ENCODE measurements around the gene ROPN1. TPM values are rescaled to one million over a fixed set of nuclear protein-coding genes. Genes with fewer than 3 reads are reported as not detected.
"Not testable (repeated sequence)": the region's sequence is repeated elsewhere in the genome, so short reads cannot be mapped to it uniquely, and the experiment has no call there.

Gene ROPN1
- 1.3 TPM in 1 of 2 replicates, not detected in the other for total RNA-seq (2014; rRNA removed; shearing (Covaris generic))

DNA sequence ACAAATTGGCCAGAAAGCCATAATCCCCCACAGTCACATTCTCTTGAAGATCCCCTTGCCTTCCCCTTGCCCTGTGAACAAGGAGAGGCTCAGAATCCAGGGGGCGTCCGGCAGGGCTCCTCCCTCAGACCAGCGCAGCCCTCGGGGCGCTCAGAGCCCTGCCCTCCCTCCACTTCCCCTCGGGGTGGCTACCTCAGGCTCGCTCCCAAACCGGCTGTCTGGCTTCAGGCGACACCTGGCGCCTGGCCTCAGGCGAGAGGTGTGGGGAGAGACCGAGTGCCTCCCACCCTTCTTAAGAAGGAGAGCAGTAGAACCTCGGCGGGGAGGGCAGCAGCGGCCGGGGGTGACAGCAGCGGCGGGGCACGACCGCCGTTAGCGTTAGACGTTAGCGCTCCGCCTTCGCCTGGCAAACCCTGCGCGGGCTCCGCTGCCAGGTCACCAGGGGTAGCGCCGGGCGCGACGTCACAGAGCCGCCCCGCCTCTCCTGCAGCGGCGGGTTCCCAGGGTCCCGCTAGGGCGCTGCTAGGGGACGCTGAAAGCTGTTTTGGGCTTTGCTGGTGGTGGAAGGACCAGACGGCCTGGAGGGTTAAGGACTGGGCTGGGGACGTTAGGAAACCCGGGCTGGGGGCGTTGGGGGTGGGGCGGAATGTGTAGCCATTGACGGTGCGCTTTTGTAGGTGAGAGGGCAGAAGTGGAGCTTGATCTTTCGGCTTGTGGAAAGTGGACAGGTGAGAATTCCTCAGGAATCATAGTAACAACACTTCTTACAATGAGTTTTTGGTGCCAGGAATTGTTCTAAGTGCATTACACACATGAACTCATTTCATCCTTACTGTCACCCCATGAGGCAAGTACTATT, at the start of gene ROPN1:
Gene ROPN1, minus strand, starts transcription at position 395 of the 859 bp plus-strand sequence. CDS start 11,643 bp downstream, outside the sequence.
- not testable (repeated sequence) for DNase-seq (ENCODE audit: low read depth)

DNA sequence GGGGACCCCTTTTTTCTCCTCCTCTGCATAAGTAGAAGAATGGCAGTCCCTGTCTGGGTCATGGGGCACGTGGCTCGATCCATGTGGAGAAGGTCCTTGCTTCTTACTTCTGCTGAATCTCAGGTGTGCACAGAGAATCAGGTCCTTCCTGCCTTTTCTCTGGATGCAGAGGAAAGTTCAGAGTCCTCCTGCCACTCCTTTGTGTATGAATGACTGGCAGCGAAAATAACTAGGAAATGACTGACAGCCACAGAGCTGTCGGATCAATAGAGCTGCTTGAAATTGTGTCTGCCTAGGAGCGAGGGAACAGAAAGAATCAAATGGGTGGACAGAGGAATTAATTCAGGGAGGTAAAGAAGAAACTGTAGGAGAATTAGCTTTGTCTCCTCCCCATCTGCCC, 49.6 kb upstream of the ROPN1 start:
- no peak for DNase-seq (ENCODE audit: low read depth)

DNA sequence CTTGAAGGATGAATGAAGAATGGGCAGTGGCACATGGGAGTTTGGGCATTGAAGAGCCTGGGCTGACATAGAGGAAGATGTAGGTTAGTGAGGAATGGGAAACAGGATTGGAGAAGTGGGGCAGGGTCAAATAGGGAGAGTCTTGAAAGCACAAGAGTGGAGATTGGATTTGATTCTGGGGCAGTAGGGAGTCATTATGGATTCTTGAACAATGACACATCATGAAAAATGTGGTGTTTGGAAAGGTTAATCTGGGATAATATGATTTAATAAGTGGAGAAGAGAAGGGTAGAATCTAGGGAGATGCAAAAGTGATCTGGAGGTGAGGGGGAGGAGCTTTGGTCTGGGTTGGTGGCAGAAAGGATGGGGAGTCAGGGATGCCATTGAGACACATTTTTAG, 45.4 kb upstream of the ROPN1 start:
- DNase-seq (ENCODE audit: low read depth), result no peak

DNA sequence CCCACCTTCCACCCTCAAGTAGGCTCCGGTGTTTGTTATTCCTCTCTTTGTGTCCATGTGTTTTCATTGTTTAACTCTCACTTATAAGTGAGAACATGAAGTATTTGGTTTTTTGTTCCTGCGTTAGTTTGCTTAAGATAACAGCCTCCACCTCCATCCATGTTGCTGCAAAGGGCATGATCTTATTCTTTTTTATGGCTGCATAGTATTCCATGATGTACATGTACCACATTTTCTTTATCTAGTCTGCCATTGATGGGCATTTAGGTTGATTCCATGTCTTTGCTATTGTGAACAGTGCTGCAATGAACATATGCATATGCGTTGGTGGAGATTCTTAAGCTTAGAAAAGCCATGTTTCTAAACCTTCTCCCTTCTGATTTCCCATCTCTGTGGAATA, 44.3 kb upstream of the ROPN1 start:
- DNase-seq (ENCODE audit: low read depth), result not testable (repeated sequence)

DNA sequence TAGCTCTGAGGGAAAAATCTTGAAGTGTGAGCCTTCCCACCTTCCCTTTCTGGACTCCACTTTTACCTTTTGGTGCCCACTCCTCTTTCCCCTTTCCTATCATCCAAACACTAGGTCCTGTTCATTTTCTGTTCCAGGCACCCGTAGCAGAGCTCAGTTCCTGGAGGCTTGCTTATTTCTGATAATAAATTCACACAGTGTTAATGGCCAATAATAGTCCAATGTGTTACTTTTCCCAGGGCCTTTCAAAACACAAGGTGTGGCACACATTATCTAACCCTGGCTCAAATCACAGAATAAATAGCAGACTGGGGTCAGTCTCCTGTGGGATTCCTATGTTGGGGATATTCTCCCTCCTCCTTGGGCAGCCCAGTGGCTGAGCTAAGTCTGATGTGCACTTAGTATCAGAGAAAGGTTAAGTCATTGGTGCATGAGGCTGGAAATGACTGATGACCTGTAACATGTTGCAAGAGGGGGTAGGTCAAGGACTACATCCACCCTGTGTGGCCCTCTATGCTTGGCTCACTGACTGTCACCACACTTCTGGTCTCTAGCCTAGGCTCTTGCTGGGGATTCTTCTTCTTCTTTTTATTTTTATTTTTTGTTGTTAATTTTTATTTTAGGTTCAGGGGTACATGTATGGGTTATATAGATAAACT, 43.7 kb upstream of the ROPN1 start:
- no peak for DNase-seq (ENCODE audit: low read depth)

DNA sequence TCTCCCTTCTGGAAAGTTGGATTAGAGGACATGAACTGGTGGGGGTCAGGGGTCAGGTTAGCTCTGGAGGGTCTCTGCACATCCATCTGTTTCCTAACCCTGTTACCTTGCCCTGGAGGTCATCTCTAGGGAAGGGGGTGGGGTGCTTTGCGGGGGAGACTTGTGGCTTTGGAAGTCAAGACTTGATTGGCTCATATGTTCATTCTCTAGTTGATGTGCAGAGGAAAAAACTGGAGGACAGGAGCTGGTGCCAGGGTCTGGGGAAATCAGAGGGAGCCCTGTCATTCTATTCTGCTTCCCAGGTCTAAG, 42.9 kb upstream of the ROPN1 start:
- DNase-seq (ENCODE audit: low read depth), result no peak

DNA sequence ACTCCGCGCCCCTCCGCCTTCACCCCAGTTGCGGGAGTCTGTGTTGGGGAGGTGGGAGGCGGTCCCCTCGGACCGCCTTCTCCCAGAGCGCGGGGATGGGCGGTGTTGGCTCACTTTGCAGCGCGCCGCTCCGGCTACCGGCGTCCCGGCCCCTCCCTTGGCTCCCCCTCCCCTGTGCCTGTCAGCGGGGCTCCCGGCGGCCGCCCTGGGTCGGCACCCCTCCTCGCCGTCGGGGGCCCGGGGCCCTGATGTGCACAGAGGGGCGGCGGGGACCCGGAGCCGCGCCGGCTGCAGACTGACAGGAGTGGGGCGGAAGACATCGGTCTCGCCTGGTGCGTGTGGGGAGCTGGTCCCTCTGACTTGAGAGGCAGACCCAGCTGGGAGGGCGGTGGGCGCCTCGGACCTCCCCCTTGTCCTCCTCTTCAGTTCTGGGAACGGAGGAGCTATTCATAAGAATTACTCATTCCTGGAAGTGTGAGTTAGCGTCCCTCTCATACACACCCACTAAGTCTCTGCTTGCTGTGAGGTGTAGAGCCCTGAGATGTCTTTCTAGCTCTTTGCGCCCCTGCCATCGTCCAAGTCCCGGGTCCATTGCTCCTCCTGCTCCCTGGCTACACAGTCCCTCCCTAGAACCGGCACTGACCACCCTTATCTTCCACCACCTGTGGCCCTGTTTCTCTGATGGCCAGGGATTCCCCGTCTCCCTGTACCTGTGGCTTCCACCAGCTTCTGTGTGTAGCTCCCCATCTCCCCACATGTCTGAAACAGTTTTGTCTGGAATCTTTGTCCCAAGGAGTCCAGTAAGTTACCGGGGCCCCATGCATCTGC, 42.3 kb upstream of the ROPN1 start:
- DNase-seq (ENCODE audit: low read depth), result no peak

DNA sequence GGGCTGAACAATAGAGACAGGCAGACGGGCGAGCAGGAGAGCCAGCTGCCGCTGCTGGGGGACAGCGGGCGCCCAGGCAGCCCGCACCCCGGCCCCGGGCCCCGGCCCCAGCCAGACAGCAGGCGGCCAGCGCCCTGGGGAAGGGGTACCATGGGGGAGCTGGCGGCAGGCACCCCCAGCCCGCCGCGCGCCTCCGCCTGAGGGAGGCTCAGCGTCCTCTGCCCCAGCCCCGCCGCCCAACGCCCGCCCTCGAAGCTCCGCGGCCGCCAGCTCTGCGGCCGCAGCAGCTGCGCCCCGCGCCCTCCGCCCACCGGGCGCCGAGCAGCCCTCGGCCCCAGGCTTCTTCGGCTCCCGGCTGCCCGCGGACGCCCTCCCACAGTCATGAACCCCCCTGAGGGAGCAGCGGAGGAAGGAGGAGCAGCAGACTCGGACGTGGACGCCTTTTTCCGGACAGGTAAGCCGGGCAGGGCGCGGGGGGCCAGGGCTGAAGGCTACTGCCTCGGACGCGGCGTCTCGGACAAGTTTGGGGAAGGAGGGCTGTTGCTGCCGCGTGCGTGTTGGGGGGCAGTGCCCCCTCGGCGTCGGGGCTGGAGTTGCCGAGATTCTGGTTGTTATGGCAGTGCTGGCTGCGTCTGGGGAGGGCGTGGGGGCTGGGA, 41.6 kb upstream of the ROPN1 start, which contains the start of gene KALRN:
Gene KALRN, plus strand, starts transcription at position 10 of the 656 bp plus-strand sequence.
- peak; percentile 10 for DNase-seq (ENCODE audit: low read depth)

DNA sequence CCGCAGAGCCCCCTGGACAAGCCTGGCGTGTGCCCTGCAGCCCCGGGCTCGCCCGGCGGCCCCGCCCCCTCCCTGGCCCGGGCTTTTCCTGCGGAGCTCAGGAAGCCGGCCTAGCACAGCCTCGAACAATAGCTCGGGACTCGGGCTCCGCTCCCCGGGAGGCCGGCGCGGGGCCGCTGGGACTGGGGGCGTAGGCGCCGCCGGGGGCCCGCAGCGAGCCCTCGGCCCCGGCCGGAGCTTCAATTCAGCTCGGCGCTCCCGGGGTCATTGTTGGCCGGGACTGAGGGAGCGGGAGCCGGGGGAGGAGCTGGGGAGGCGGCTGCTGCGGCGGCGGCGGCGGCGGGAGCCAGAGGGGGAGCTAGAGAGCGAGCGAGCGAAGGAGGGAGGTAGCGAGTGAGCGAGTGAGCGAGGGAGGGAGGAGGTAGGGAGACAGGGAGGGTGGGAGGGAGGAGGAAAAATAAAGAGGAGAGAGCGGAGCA, 41.0 kb upstream of the ROPN1 start:
- DNase-seq (ENCODE audit: low read depth), result peak; percentile 78

DNA sequence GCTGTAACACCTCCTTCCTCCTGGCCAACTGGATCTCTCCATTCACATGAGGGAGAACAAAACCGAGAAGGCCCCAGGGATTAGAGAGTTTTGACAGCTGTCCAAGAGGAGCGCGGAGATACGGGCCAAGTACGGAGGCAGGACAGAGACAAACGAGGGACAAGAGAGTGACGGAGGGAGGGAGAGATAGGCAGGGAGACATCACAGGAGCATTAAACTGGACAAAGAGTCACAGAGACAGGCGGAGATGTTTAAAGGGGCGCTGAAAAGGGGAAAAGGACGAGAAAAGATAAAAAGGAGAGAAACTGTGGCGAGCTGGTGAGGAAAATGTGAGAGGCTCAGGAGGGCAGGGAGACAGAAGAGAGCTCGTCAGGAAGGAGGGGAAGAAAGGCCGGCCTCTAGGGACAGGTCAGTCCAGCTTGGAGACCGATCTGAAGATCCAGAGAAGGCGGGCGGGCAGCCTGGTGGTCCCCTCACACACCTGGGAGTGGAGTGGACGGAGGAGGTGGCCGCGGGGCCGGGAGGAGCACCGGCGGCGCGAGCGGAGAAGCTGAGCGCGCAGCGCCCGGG, 40.5 kb upstream of the ROPN1 start:
- DNase-seq (ENCODE audit: low read depth), result peak; percentile 47

DNA sequence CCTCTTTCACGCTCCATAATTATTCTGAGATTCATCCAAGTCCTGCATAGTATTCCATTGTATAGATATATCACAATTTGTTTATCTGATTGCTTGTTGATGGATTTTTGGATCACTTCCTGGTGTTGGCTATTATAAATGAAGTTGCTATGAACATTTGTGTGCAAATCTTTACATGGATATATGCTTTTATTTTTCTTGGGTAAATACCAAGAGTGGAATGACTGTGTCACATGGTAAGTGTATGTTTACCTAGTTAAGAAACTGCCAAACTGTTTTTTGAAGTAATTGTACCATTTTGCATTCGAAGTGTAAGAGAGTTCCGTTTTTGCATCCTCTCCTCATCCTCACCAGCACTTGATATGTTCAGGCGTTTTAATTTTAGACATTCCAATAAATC, 34.6 kb upstream of the ROPN1 start:
- DNase-seq (ENCODE audit: low read depth), result no peak

DNA sequence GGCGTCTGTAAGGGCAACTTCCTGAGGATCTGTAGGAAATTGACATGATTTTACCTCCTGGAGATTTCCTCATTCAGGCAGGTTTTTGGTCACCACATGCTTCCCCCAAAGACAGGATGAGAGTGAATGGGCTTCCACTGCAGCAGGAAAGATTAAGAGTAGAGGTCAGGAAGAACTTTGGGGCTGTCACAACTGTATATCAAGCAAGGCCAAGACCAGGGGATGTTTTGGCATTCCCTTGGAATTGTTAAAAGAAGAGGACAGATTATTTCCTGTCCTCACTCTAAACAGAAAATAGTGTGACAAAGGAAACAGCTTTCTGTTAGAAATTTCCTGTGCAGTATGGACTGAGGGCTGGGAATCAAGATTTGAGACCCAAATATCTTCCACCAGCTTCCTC, 31.6 kb upstream of the ROPN1 start:
- DNase-seq (ENCODE audit: low read depth), result not testable (repeated sequence)

DNA sequence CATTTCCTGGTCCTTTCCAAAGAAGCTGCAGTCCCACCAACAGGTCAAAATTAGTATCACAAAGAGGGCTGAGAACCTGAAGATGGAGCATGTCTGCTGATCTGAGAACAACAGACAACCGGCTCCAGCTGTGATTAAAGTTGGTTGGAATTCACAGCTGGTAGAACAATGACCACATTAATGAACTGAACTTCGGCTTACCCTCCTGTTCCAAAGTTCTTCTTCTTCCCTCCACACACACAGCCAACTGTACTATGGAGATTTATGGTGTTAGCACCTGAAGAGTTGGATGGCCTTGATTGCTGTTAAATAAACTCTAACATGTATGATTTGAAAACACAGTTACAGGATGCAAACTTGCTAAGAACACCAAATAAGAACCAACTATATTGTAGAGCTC, 27.4 kb upstream of the ROPN1 start:
- DNase-seq (ENCODE audit: low read depth), result no peak

DNA sequence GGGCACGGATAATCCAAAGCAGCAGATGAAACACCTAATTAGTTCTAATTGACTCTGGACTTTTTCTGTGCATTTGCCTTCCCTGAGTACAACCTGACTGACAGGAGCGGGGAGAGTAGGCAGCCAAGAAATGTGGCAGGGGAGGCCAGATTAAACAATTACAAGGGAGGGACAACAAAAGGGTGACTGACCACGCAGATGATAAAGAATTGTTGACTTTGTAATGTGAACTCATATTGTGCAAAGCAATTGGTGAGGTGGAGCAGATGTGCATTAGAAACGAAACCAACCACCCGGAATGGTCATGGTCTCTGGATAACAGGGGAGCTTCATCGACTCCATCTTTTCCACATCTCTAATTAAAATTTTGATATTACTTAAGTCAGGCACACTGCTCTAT, 25.6 kb upstream of the ROPN1 start:
- peak; percentile 25 for DNase-seq (ENCODE audit: low read depth)

DNA sequence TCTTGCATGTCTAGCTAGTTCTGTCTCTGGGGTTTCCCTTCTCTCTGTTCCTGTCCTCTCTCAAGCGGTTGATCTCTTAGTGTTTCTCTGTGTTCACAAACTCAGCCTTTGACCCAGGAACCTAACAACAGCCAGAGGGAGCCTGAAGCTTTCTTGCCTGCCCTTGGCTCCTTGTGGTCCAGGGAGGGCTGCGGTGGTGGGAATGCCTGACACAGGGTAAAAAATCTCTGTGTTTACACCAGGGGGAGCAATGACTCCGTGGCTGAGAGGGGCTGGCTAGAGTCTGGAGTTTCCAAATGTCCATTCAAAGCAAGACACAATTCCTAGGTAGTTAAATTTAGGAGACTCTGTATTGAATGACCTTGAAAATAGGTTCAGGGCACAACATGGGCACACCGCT, 24.6 kb upstream of the ROPN1 start:
- DNase-seq (ENCODE audit: low read depth), result peak; percentile 44

DNA sequence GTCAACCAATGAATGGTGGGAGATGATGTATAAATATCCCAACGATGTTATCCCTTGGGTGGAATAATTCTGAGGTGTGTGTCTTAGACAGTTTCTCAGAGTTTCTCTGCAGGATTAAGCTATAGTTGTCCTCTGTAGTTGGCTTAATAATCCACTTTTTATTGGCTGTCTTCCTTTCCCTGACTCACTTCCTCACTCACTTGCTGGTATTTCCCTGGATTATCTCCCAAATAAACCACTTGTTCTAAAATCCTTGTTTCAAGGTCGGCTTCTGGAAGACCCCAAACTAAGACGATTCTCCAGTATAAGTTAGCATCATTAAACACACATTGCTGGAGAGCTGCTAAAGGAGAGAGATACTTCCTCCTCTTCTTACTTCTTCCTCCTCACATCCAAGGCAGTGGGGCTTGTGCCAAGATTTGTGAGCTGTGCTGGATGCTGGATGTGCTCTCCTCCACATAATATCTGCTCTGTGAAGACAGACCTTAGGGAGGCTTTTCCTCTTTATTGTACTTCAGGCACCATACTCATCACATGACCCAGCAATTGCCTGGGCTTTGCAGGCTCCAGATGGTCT, 22.5 kb upstream of the ROPN1 start:
- peak; percentile 45 for DNase-seq (ENCODE audit: low read depth)

DNA sequence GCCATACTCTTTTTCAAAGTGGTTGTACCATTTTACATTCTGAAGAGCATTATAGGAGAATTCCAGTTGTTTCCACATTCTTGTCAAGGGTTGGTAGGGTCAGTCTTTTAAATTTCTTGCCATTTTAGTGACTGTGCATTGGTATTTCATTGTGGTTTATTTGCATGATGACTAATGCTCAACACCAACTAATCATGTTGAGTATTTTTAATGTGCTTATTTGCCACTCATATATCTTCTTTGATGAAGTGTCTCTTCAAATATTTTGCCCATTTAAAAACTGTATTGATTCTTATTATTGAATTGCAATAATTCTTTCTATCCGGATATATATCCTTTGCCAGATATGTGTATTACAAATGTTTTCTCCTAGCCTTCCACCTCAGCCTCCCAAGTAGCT, 16.4 kb upstream of the ROPN1 start:
- peak; percentile 29 for DNase-seq (ENCODE audit: low read depth)

DNA sequence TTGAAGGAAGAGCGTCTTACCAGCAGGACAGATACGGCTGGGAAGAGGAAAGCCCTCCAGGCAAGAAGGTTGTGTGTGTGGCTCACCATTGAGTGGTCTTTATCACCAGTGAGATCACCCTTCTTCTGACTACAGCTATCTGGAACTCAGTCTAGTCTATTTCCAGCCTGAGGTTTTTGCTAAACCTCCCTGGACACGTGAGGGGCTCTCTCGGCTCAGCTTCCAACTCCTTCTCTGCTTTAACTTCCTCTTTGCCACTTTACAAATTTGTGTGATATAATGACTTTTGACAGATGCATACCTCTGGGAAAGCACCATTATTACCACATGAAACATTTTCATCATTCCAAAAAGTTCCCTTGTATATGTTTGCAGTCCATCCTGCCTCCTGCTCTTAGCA, 15.3 kb upstream of the ROPN1 start:
- peak; percentile 88 for DNase-seq (ENCODE audit: low read depth)

DNA sequence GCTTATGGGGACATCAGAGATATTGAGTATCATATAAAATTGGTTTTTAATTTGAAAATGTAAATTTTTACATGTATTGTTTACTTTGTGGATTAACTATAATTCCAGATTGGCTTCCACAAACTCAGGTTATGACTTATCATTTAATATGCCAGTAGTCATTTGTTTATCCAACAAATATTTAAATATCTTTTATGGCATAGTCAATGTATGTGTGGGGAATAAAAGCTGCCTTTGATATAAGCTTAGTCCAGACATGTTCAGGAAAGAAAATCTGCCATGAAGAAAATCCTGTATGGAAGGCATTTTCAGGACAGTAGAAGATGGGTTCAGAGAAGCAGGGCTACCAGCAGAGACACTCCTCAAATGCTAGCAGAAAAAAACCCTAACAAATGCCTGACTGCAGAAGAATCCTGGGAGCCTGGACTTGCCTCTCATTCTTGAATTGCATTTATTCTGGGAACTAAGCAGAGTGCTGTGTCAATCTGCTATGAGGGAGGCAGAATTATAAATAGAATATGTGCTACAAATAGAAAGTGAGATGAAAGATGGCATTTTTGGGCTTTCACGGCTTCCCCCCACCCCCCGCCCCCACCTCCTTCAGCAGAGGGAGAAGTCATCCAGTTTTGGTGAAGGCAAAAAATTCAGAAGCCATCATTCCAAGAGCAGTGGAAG, 10.6 kb upstream of the ROPN1 start:
- not testable (repeated sequence) for DNase-seq (ENCODE audit: low read depth)

DNA sequence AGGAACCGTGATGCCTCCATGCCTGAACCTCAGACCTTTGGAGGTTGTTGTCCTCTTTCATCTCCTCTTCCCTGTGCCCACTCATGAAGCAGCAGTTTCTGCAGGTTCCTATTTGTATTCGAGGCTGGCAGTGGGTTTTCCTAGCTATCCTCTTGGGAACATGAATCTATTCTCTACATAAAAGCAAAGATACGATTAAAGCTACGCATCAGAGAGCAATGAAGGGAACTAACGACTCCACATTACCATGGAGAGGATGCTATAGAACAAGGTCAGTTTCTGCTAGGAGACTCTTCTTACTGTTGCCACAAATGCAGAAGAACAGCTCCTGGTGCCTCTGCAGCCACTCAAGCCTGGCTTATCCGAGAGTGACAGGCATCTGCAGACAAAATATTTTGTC, 9.4 kb upstream of the ROPN1 start:
- DNase-seq (ENCODE audit: low read depth), result not testable (repeated sequence)

Measured in RPMI7951 (cell line).